HG03469 (cell line): ENCODE results near the gene TEX29.

Experiments
- ATAC-seq: cut with Tn5 transposase; IDR thresholded peaks from one replicate; pipeline ENCODE4 v1.9.1; 2021; ENCODE audit warnings: mild to moderate bottlenecking, moderate library complexity, moderate number of reproducible peaks; ENCODE audit not compliant: unreplicated experiment

The TEX29 gene

GRCh38 chr13:111319998-111320911, at the start of gene TEX29:
TSS of gene TEX29 (plus strand) at chr13:111320642. CDS start at chr13:111320891, 249 bp downstream.
- ATAC-seq, result no peak

GRCh38 chr13:111270765-111271698, 49.4 kb upstream of the TEX29 start:
- ATAC-seq, result no peak

- ATAC-seq, result no peak
Measured at GRCh38 chr13:111272117-111272516, 48.3 kb upstream of the TEX29 start.

DNA sequence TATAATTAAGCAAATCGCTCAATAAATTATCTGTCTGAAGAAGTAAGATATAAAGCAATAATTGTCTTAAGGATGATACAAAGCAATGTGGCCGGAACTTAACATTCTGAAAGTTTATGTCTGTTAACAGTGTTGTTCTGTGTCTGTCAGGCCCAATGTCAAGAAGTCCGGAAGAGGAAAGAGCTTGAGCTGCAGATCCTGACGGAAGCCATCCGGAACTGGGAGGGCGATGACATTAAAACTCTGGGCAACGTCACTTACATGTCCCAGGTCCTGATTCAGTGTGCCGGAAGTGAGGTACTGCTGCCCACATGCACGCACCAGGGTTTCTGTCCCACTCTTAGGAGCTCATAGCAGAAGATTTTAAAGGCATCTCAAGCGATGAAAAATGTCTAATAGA, 45.1 kb upstream of the TEX29 start:
- no peak for ATAC-seq

- no peak for ATAC-seq
Measured at GRCh38 chr13:111275995-111276618, 44.3 kb upstream of the TEX29 start.

- ATAC-seq, result no peak
Measured at GRCh38 chr13:111278258-111278657, 42.2 kb upstream of the TEX29 start.

- no peak for ATAC-seq
Measured at GRCh38 chr13:111278743-111279652, 41.4 kb upstream of the TEX29 start.

DNA sequence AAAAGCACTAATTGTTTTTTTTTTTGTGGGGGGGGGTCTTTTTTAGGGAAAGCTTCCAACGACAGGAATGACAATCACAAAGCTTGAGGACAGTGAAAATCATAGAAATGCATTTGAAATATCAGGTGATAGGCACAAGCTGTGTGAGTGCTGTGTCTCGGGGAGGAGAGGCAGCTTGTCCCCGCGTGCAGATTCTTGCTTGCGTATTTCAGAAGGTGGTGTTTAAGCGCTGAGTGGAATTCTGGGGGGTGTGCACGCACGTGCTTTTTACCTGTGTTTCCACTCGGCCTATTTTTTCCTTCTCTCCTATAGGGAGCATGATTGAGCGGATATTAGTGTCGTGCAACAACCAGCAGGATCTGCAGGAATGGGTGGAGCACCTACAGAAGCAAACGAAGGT, 40.2 kb upstream of the TEX29 start:
- ATAC-seq, result no peak

DNA sequence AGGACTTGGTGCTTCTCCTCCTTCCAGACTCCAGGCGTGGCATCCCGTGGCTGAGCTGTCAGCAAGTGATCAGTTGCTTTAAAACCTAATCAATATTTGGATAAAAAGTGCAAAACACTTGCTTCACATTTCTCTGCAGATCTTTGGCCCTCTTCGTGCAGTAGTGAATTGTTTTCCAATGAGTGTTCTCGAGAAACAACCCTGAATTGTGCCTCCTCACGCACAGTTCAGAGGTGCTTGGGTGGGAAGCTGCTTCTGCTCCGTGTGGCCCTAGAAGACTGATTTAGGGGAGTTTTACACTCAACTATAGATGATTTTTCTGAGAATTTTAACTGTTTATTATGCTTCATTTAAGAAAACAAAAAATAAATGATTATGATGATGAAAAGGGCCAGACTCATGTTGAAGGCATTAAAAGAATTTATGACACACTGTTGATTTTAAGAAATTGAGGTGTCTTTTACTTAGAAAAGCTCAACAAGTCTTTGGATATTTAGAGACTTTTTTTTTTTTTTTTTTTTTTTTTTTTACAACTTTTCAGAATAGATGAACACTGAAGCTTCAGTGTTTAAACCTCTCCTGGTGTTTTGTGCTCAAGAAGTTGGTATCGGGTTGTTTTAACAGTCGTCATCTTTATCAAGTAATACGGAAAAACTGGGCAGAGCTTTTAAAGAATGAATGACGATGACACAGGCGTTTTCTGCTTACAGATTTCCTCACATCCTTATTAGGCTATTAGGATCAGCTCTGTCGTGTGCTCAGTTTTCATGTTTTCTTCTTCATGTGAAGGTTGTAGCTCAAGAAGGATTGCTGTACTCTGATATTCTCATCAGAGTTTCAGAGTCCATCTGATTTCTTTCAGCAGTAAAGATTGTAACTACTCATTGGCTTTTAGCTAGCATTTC, 39.5 kb upstream of the TEX29 start:
- ATAC-seq, result no peak

GRCh38 chr13:111281751-111282311, 38.6 kb upstream of the TEX29 start:
- ATAC-seq, result no peak

DNA sequence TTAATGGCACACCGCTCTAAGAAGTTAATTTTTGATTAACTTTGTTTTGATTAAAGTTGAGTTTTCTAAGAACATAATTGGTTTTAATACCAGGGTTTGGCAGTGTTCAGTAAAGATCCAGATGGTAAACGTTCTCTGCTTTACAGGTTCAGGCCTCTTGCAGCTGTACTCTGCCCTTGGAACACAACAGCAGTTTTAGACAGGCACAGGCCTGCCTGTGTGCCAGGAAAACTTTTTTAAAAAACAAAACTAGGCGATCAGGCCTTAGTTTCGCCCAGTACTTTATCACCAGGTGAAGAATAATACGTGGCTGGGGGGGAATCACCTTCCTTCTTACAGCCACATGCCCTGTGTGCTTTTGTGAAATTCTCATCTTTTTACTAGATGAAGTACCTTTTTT, 38.0 kb upstream of the TEX29 start:
- no peak for ATAC-seq

DNA sequence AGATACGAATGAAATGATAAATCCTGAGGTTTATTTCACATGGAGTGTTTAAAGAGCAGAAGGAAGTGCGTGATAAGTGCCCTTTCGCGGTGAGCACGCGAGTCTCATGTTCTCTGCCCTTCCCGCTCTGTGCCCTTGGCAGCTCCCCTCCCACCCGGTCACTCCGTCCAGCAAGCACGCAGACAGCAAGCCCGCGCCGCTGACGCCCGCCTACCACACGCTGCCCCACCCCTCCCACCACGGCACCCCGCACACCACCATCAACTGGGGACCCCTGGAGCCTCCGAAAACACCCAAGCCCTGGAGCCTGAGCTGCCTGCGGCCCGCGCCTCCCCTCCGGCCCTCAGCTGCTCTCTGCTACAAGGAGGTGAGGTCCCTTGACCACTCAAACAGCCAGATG, 37.4 kb upstream of the TEX29 start:
- ATAC-seq, result no peak

GRCh38 chr13:111283457-111283856, 37.0 kb upstream of the TEX29 start:
- no peak for ATAC-seq

GRCh38 chr13:111283991-111284390, 36.5 kb upstream of the TEX29 start:
- no peak for ATAC-seq

DNA sequence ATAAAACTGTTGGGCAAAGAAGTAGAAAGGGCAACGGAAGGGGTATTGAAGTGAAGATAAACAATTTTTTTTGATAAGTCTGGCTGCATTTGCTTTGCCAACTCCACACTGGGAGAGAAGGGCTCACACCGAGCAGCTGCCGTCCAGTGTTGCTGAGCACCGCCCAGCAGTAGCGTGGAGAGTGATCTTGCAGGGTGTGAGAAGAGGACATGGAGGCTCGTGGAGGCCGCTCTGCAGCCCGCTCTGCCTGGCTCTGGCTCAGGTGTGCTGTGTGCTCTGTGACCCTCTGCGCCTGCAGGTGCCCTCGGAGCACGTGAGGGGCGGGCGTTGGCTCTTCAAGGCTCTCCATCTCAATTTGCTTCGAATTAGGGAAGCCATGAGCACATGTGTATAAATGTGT, 35.9 kb upstream of the TEX29 start:
- ATAC-seq, result no peak

GRCh38 chr13:111286162-111286561, 34.3 kb upstream of the TEX29 start:
- ATAC-seq, result no peak

DNA sequence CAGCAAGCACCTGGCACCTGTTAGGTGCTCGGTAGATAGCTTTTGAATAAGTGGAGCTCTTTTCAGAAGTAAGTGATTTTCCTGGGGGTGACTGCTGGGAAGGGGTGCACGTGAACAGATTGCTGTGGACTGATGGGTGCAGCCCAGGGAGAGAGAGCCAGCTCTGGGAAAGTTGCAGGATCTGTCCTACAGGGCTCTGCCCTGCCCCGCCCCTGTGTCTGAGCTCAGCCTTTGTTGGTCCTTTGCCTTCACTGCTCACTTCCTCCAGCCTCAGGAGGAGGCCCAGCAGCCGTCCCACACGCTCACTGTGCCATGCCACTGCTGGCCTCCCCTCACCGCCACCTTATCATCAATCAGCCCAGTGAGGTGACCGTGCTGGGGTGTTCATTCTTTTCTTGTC, 33.7 kb upstream of the TEX29 start:
- no peak for ATAC-seq

DNA sequence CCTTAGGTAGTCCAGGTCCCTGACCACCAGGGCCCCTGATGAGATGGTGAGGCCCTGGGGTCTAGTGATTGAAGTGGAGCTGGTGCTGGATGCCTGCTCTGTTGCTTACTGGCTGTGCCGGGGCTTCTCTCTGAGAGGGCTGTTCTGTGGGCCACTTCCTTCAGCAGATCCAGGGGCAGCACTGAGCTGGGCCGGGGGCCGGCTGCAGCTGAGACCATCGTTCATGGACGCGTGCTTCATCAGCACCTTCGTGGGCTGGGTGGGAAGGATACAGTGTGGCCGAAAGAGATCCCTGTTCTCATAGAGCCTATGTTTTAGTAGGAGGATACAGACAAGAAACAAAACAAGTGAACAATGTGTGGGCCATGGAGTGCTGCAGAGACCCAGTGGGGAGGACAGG, 33.2 kb upstream of the TEX29 start:
- ATAC-seq, result no peak

- ATAC-seq, result no peak
Measured at GRCh38 chr13:111288276-111288675, 32.2 kb upstream of the TEX29 start.
